IMR-90 (cell line): ENCODE data around the gene RXRB. TPM values are rescaled to one million over a fixed set of nuclear protein-coding genes. Genes with fewer than 3 reads are reported as not detected.

Experiments
- ATAC-seq: fragments of 200-7000 bp; cut with Tn5 transposase; 2 replicates; pipeline ENCODE4 v1.9.1; 2020; ENCODE audit warnings: low read depth, mild to moderate bottlenecking, moderate library complexity
- BruUV-seq: library from RNA; stranded (reverse); fragments of 400-500 nt; replicated peaks from 2 replicates; lab custom pipeline; 2021; lab: Mats Ljungman, UMichigan
- CTCF ChIA-PET: fragments of 300-600 bp; formaldehyde crosslinking; extraction: SDS; loops from one replicate; lab custom pipeline; 2021; ENCODE audit warnings: antibody characterized with exemption; lab: Yijun Ruan, JAX
- POLR2A ChIA-PET: fragments of 300-600 bp; sonication (Branson Sonifier 250); formaldehyde crosslinking; loops from one replicate; lab custom pipeline; 2022; ENCODE audit warnings: antibody characterized with exemption; ENCODE audit not compliant: unreplicated experiment; lab: Charles Lee
- DNase-seq: peaks from one replicate; pipeline ENCODE4 v3.0.0; 2013
- H2AFZ ChIP-seq: replicated peaks from 2 replicates; pipeline ENCODE3; 2013; ENCODE audit warnings: low read length, mild to moderate bottlenecking; ENCODE audit not compliant: poor library complexity
- H2AK5ac ChIP-seq: 2 replicates; pipeline ENCODE4 v1.6.1; 2013; ENCODE audit warnings: low read depth, low read length, inconsistent platforms
- H2AK9ac ChIP-seq: replicated peaks from 2 replicates; pipeline ENCODE3; 2013; ENCODE audit warnings: mild to moderate bottlenecking, low read depth, low read length, moderate library complexity; ENCODE audit not compliant: poor library complexity
- H2BK120ac ChIP-seq: 2 replicates; pipeline ENCODE4 v1.6.1; 2013; ENCODE audit warnings: low read depth, low read length, inconsistent platforms
- H2BK15ac ChIP-seq: 3 replicates; pipeline ENCODE4 v1.6.1; 2013; ENCODE audit warnings: low read depth, low read length, inconsistent platforms
- H2BK20ac ChIP-seq: 2 replicates; pipeline ENCODE4 v1.6.1; 2013; ENCODE audit warnings: low read depth, mild to moderate bottlenecking, inconsistent platforms, low read length, moderate library complexity
- H2BK5ac ChIP-seq: 2 replicates; pipeline ENCODE4 v1.6.1; 2013; ENCODE audit warnings: mild to moderate bottlenecking, low read depth, low read length, inconsistent platforms; ENCODE audit not compliant: poor library complexity, severe bottlenecking
- H3K14ac ChIP-seq: replicated peaks from 2 replicates; pipeline ENCODE4 v1.6.1; 2013; ENCODE audit warnings: low read depth, low read length, inconsistent platforms
- H3K18ac ChIP-seq: 2 replicates; pipeline ENCODE4 v1.6.1; 2013; ENCODE audit warnings: low read depth, low read length, control low read depth
- H3K23ac ChIP-seq: 2 replicates; pipeline ENCODE4 v1.6.1; 2013; ENCODE audit warnings: low read depth, low read length, inconsistent platforms
- H3K27ac ChIP-seq: 2 replicates; pipeline ENCODE4 v1.5.1; 2013; ENCODE audit warnings: mild to moderate bottlenecking, control low read depth, low read length; ENCODE audit not compliant: insufficient read depth
- H3K27me3 ChIP-seq: 2 replicates; pipeline ENCODE4 v1.6.1; 2013; ENCODE audit warnings: low read length; ENCODE audit not compliant: control insufficient read depth, insufficient read depth
- H3K36me3 ChIP-seq: 2 replicates; pipeline ENCODE4 v1.6.1; 2013; ENCODE audit warnings: low read length, mixed read lengths; ENCODE audit not compliant: control insufficient read depth, insufficient read depth
- H3K4ac ChIP-seq: 2 replicates; pipeline ENCODE4 v1.6.1; 2013; ENCODE audit warnings: low read depth, low read length, inconsistent platforms
- H3K4me1 ChIP-seq: 2 replicates; pipeline ENCODE4 v1.6.1; 2013; ENCODE audit warnings: low read length, mixed read lengths; ENCODE audit not compliant: control insufficient read depth, insufficient read depth
- H3K4me2 ChIP-seq: 2 replicates; pipeline ENCODE4 v1.6.1; 2013; ENCODE audit warnings: low read depth, mild to moderate bottlenecking, control low read depth, low read length, moderate library complexity
- H3K4me3 ChIP-seq: 2 replicates; pipeline ENCODE4 v1.5.1; 2013; ENCODE audit warnings: low read depth, mild to moderate bottlenecking, control low read depth, low read length, moderate library complexity; ENCODE audit not compliant: insufficient read depth
- H3K56ac ChIP-seq: 2 replicates; pipeline ENCODE4 v1.6.1; 2013; ENCODE audit warnings: low read length, inconsistent platforms; ENCODE audit not compliant: insufficient read depth; ENCODE audit errors: extremely low read depth
- H3K79me1 ChIP-seq, 2 experiments: 2 replicates each; pipeline ENCODE4 v1.6.1; 2013; ENCODE audit warnings: low read length in 2 of 2, inconsistent platforms in 1 of 2, low read depth in 1 of 2
- H3K9ac ChIP-seq: 2 replicates; pipeline ENCODE4 v1.6.1; 2013; ENCODE audit warnings: low read depth, low read length, control low read depth
- H3K9me1 ChIP-seq: 2 replicates; pipeline ENCODE4 v1.6.1; 2013; ENCODE audit warnings: low read length, inconsistent platforms; ENCODE audit not compliant: insufficient read depth
- H3K9me3 ChIP-seq: 2 replicates; pipeline ENCODE4 v1.6.1; 2013; ENCODE audit warnings: low read length; ENCODE audit not compliant: control insufficient read depth, insufficient read depth
- H4K20me1 ChIP-seq: 2 replicates; pipeline ENCODE4 v1.6.1; 2013; ENCODE audit warnings: low read length, inconsistent platforms; ENCODE audit not compliant: insufficient read depth
- H4K5ac ChIP-seq: 2 replicates; pipeline ENCODE4 v1.6.1; 2013; ENCODE audit warnings: mild to moderate bottlenecking, low read depth, low read length, control low read depth
- H4K8ac ChIP-seq, 2 experiments: 2 replicates each; pipeline ENCODE4 v1.6.1; 2013; ENCODE audit warnings: low read depth in 2 of 2, low read length in 2 of 2, control low read depth in 1 of 2, inconsistent platforms in 1 of 2
- H4K91ac ChIP-seq: 2 replicates; pipeline ENCODE4 v1.6.1; 2013; ENCODE audit warnings: low read depth, low read length, inconsistent platforms; ENCODE audit not compliant: insufficient read depth
- CEBPB ChIP-seq: IDR thresholded peaks from 2 replicates; pipeline ENCODE4 v1.6.1; 2012; ENCODE audit warnings: low read depth, low read length, improper control_type of control experiment
- CHD1 ChIP-seq: IDR thresholded peaks from 2 replicates; pipeline ENCODE4 v1.6.1; 2012; ENCODE audit warnings: low read depth, low read length, improper control_type of control experiment
- ELK1 ChIP-seq: fragments of 150-350 bp; IDR thresholded peaks from 2 replicates; pipeline ENCODE4 v1.6.1; 2016; ENCODE audit warnings: low read depth, mild to moderate bottlenecking, low read length, moderate library complexity, borderline replicate concordance
- MAFK ChIP-seq: IDR thresholded peaks from 2 replicates; pipeline ENCODE4 v1.6.1; 2012; ENCODE audit warnings: low read depth, low read length, improper control_type of control experiment
- RCOR1 ChIP-seq: IDR thresholded peaks from 2 replicates; pipeline ENCODE4 v1.6.1; 2012; ENCODE audit warnings: mild to moderate bottlenecking, low read length, improper control_type of control experiment; ENCODE audit not compliant: insufficient replicate concordance
- RFX5 ChIP-seq: IDR thresholded peaks from 2 replicates; pipeline ENCODE4 v1.8.0; 2012; ENCODE audit warnings: low read depth, mild to moderate bottlenecking, low read length, moderate library complexity
- WGBS, 2 experiments: methylation state at CpG; one replicate each; pipeline versions ENCODE4 v1.1.5 to v1.1.7; 2013; ENCODE audit warnings: missing lambda C conversion rate in 2 of 2; ENCODE audit not compliant: insufficient read length in 1 of 2; ENCODE audit errors: extremely low coverage in 2 of 2; 5-methylcytosine and 5-hydroxymethylcytosine counted together
- dilution Hi-C: fragments of 300-500 bp; cut with HindIII; formaldehyde crosslinking; loops from one replicate; pipeline ENCODE4 v1.14.3; 2018; ENCODE audit warnings: low sequenced_read_pairs; ENCODE audit not compliant: unreplicated experiment
- in situ Hi-C: fragments of 300-500 bp; cut with MboI; formaldehyde crosslinking; loops from 3 replicates; pipeline ENCODE4 v1.14.3; 2019; ENCODE audit warnings: low sequenced_read_pairs, inconsistent platforms, mixed read lengths
- intact Hi-C: fragments of 100-400 bp; cut with micrococcal nuclease; formaldehyde crosslinking; loops from 2 replicates; pipeline ENCODE4 v1.10.0; 2022
- polyA plus RNA-seq, 3 experiments: library from polyadenylated mRNA; depleted of rRNA; stranded (reverse); fragments of >200 nt; gene quantifications; 2 replicates each; pipeline ENCODE4 v1.2.3, GENCODE V29; 2012; ENCODE audit warnings: low replicate concordance in 1 of 3
- total RNA-seq: library from RNA; depleted of rRNA; stranded (reverse); fragments of >200 nt; gene quantifications from 2 replicates; pipeline ENCODE4 v1.2.3, GENCODE V29; 2012

Gene RXRB
- total and polyA plus RNA-seq, 2 of the 4 experiments (the other 2 are of a cell fraction): 18.6 to 53.7 TPM

- Histone ChIP-seq H3K4me1 (peaks cover 34% of the 10 kb centered on the region), H3K4me2 (no peak overlapping the region), H4K91ac (no peak overlapping the region), H3K23ac (peak overlapping the region; percentile 14; the same call in 1 of the 2 replicates), H3K4me3 (no peak overlapping the region), H2AK5ac (no peak overlapping the region), H3K14ac (no peak overlapping the region), H4K8ac (no peak overlapping the region), H2BK120ac (no peak overlapping the region), H3K56ac (no peak overlapping the region), H3K27me3 (no peaks in the 10 kb centered on the region), H3K9me1 (peaks cover 39% of the 10 kb centered on the region), H3K4ac (no peak overlapping the region), H3K36me3 (peaks cover 26% of the 10 kb centered on the region), H3K27ac (no peak overlapping the region), H3K9me3 (no peaks in the 10 kb centered on the region), H2AK9ac (no peak overlapping the region), H2BK20ac (no peak overlapping the region), H2BK15ac (no peak overlapping the region), H4K20me1 (peaks cover 46% of the 10 kb centered on the region; the same call in 1 of the 2 replicates), H3K9ac (no peak overlapping the region), H3K18ac (no peak overlapping the region), H3K79me1 (peaks cover 14 to 90% of the 10 kb centered on the region in 2 experiments; a peak in 3 of 4 replicates), H2BK5ac (no peak overlapping the region), H4K5ac (no peak overlapping the region), H2AFZ (no peak overlapping the region)
- in situ Hi-C loops (no loop called here), dilution Hi-C loops (no loop called here), intact Hi-C loops (no loop called here)
- ChIA-PET POLR2A (no interaction called here), CTCF (no interaction called here)
- TF ChIP-seq RFX5 (no peak), CEBPB (no peak), CHD1 (no peak), RCOR1 (no peak), ELK1 (no peak), MAFK (no peak)
- ATAC-seq (no peak), DNase-seq (no peak)
- no TSS peak for BruUV-seq
- WGBS, 2 experiments: 94% methylated on average over 5 of the region's 6 CpGs; no CpG with 5 or more reads in 1 of the 2 experiments
These were observed 2.3 kb upstream of the RXRB start for GRCh38 chr6:33202799-33203198.
